GM19328 (cell line): Measurements from ENCODE around the gene TPRKB.
"Not testable (repeated sequence)": the region's sequence is repeated elsewhere in the genome, so short reads cannot be mapped to it uniquely, and the experiment has no call there.

Experiments used
- ATAC-seq: cut with Tn5 transposase; IDR thresholded peaks from one replicate; pipeline ENCODE4 v1.9.1; 2021; ENCODE audit warnings: mild to moderate bottlenecking, moderate library complexity; ENCODE audit not compliant: unreplicated experiment

Gene TPRKB

GRCh38 chr2:73700661-73701447, 36.3 kb downstream of the TPRKB start:
- no peak for ATAC-seq

DNA sequence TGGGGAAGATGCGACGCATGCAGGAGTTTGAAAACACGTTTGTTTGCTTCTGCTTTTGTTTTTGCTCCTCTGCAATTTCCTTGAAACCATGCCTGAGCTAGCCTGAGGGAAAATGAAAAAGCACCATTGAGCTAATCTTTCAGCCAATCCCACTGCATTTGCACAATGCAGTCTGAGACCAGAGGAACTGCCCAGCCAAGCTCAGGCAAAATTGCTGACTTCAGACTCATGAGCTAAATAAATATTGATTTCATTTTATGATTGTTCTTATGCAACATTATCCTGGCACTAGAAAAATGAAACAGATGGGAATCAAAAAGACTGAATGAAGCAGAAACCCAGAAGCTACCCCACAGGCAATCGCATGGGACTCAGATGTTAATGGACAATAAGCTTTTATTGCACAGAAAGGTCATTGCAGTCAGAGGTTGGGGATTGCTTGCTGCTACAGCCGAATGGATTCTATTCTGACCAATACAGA, 37.0 kb downstream of the TPRKB start:
- no peak for ATAC-seq

DNA sequence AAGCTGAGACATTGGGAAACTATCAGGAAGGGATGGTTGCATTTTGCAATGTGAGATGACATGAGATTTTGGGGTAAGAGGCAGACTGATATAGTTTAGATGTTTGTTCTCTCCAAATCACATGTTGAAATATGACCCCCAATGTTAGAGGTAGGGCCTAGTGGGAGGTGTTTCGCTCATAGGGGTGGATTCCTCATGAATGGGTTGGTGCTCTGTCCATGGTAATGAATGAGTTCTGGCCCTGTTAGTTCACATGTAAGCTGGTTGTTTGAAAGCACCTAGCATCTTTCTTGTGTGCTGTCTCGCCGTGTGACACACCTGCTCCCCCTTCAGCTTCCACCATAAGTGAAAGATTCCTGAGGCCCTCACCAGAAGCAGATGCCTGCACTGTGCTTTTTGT, 37.7 kb downstream of the TPRKB start:
- ATAC-seq: no peak

GRCh38 chr2:73698101-73698500, 39.0 kb downstream of the TPRKB start:
- no peak for ATAC-seq

DNA sequence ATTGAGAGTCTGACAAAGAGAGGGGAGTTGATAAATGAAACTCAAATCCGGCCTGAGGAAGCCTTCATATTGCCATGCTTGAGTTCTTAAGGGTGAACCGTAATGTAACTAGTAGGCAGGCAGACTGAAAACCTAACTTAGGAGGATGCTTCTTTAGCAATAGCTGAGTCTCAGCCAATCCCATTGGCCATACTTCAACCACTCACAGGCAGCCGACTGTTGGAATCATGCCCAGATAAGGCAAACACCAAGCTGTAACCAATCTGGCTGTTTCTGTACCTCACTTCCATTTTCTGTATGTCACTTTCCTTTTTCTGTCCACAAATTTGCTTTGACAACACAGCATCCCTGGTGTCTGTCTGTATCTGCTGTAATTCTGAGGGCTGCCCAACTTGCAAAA, 39.5 kb downstream of the TPRKB start:
- ATAC-seq: no peak

GRCh38 chr2:73696985-73697384, 40.2 kb downstream of the TPRKB start:
- not testable (repeated sequence) for ATAC-seq

GRCh38 chr2:73696521-73696920, 40.6 kb downstream of the TPRKB start:
- not testable (repeated sequence) for ATAC-seq

DNA sequence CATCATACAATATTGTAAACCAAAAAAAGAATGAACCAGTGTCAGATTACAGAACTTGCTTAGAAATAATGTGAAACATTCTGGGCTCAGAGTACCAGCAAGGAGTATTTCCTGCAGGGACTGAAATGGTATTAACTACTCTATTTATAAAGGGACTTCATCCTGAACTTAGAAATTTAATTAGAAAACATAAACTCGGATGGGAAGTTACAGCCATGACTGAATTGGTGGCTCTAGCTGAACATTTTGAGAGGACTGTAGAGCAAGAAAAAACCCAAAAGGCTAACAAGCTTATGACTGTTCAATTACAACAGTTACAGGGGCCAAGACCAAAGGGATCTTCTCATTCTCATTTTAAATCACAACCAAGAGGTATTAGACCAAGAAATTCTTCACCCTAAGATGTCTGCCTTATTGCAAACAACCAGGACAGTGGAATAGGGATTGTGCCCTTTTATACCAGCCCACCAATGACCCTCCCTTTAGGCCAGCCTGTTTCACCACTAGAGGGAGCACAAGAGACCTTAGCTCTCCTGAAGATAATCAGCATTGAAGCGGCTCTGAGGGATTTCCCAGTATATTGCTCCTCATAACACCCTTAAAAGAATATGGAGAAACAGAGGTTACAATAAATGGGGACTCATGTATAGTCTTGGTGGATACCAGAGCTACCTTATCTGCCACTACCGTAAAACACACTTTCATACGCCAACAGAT, 46.6 kb downstream of the TPRKB start:
- ATAC-seq: not testable (repeated sequence)

DNA sequence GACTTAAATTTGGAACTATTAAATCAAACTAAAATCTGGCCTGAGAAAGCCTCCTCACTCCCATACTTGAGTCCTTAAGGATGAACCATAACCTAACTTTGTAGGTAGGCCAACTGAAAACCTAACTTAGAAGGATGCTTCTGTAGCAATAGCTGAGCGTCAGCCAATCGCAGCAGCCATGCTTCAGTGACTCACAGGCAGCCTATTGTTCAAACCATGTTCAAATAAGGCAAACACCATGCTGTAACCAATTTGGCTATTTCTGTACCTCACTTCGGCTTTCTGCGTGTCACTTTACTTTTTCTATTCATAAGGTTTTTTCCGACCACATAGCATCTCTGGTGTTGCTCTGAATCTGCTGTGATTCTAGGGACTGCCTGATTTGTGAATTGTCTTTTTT, 48.7 kb downstream of the TPRKB start:
- ATAC-seq: not testable (repeated sequence)

GRCh38 chr2:73685764-73686438, 51.2 kb downstream of the TPRKB start:
- no peak for ATAC-seq

DNA sequence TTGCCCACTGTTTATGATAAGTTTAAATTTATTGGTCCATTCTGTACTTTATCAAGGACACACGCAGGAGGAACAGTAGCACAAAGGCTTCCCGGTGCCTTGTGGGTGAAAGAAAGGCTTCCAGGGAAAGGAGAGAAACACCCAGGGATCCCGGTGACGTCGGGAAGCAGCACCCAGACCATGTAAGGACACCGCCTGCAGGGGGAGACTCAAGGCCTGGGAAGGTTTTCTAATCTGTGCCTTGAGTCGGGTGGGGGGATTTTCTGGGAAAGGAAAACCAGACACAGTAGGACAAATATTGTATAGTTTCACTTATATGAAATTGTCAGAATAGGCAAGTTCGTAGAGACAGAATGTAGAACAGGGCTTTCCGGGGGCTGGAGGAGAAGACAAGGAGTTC, 52.2 kb downstream of the TPRKB start:
- ATAC-seq: not testable (repeated sequence)

DNA sequence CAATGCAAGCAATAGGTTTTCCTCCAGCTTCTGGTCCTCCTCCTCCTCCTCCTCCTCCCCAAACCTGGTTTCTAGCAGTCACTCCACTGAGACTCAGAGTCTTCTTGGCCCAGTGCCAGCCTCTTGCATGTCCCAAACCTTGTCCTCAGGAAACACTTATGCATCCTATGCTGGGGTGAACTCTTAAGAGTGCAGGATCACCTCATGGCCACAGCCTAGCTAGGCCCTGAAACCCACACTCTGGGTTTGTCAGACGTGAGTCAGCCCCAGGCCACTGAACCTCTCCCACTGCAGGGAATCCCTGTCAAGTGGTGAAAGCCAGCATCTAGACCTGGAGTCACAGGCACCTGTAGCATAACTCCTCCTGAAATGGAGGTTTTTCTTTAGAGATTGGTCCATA, 52.8 kb downstream of the TPRKB start:
- not testable (repeated sequence) for ATAC-seq

GRCh38 chr2:73679951-73680571, 57.1 kb downstream of the TPRKB start:
- ATAC-seq: not testable (repeated sequence)
